Measurements from ENCODE around the gene MORN2. TPM values are rescaled to one million over a fixed set of nuclear protein-coding genes. Genes with fewer than 3 reads are reported as not detected.
A peak's percentile ranks its signal among the peaks of the same experiment; 100 is the strongest.

The MORN2 gene
- total and polyA plus RNA-seq, 12 donors = 11.5 to 31.3 (median 20.7) TPM

GRCh38 chr2:38876407-38876806, 631 bp downstream of the MORN2 start:
- Histone ChIP-seq H3K27me3 (no peaks in the 10 kb centered on the region), H3K4me1 (peaks cover 0 to 19% (median 14%) of the 10 kb centered on the region in 9 donors), H3K9me3 (peaks cover 0 to 16% (median 0%) of the 10 kb centered on the region in 11 donors), H3K36me3 (peaks cover 0 to 15% (median 3%) of the 10 kb centered on the region in 9 donors), H3K4me3 (peak overlapping the region; percentile 64 to 95 (median 86)), H3K27ac (peak overlapping the region in 4 of 10 donors; percentile 62 to 83 (median 66))
- ATAC-seq (no peak), DNase-seq (no peak)
- TF ChIP-seq CTCF (IDR thresholded peaks at IDR 0.05) = no peak
- intact Hi-C loops (cut with DNase I) = no loop called here
- WGBS, 2 donors = 26 to 39% methylated on average over 10 of the region's 10 CpGs

GRCh38 chr2:38886063-38886462, 10.3 kb downstream of the MORN2 start:
- intact Hi-C loops (cut with DNase I) = loop anchor here in 1 of 10 donors (10.0 kb wide), 1 partner anchor 311 kb away; no protein-coding TSS in a partner anchor
- TF ChIP-seq CTCF (IDR thresholded peaks at IDR 0.05) = no peak
- no peak overlapping the region for H3K27ac ChIP-seq
- H3K9me3 ChIP-seq = peaks cover 0 to 8% (median 0%) of the 10 kb centered on the region in 11 donors
- no peaks in the 10 kb centered on the region for H3K4me1 ChIP-seq
- peaks cover 0 to 26% (median 6%) of the 10 kb centered on the region in 9 donors for H3K36me3 ChIP-seq
- peak in 2 of 8 donors; percentile 39 to 62 for ATAC-seq
- no peaks in the 10 kb centered on the region for H3K27me3 ChIP-seq
- no peak overlapping the region for H3K4me3 ChIP-seq
- no peak for DNase-seq

- H3K36me3 ChIP-seq = peaks cover 0 to 14% (median 0%) of the 10 kb centered on the region in 9 donors
- no peak for DNase-seq
- TF ChIP-seq CTCF (IDR thresholded peaks at IDR 0.05) = no peak
- H3K27ac ChIP-seq = no peak overlapping the region
- no peaks in the 10 kb centered on the region for H3K4me1 ChIP-seq
- H3K4me3 ChIP-seq = no peak overlapping the region
- no peak for ATAC-seq
- intact Hi-C loops (cut with DNase I) = loop anchor here in 1 of 10 donors (10.0 kb wide), 1 partner anchor 313 kb away; no protein-coding TSS in a partner anchor
- H3K27me3 ChIP-seq = no peaks in the 10 kb centered on the region
- 95 to 97% methylated on average over 4 of the region's 4 CpGs for WGBS, 2 donors
- peaks cover 0 to 8% (median 0%) of the 10 kb centered on the region in 11 donors for H3K9me3 ChIP-seq
These were observed 11.6 kb downstream of the MORN2 start for GRCh38 chr2:38887347-38887746.

GRCh38 chr2:38887902-38888554, 12.3 kb downstream of the MORN2 start:
- WGBS, 2 donors = 96 to 100% methylated on average over 1 of the region's 1 CpG
- Histone ChIP-seq H3K27ac (no peak overlapping the region), H3K4me1 (no peaks in the 10 kb centered on the region), H3K9me3 (peaks cover 0 to 8% (median 0%) of the 10 kb centered on the region in 11 donors), H3K27me3 (no peaks in the 10 kb centered on the region), H3K36me3 (peaks cover 0 to 7% (median 0%) of the 10 kb centered on the region in 9 donors), H3K4me3 (no peak overlapping the region)
- DNase-seq (no peak), ATAC-seq (no peak)
- TF ChIP-seq CTCF (IDR thresholded peaks at IDR 0.05) = no peak
- intact Hi-C loops (cut with DNase I) = loop anchor here in 1 of 10 donors (10.0 kb wide), 1 partner anchor 313 kb away; no protein-coding TSS in a partner anchor

Data from heart right ventricle (tissue), 16 donors.